HepG2 (cell line): Measurements from ENCODE around the gene ATG2B. TPM values are rescaled to one million over a fixed set of nuclear protein-coding genes. Genes with fewer than 3 reads are reported as not detected.
A peak's percentile ranks its signal among the peaks of the same experiment; 100 is the strongest.
"Not testable (repeated sequence)": the region's sequence is repeated elsewhere in the genome, so short reads cannot be mapped to it uniquely, and the experiment has no call there.

Experiments used
- ATAC-seq: fragments of 200-7000 bp; cut with Tn5 transposase; 3 replicates; pipeline ENCODE4 v1.9.1; 2020; ENCODE audit warnings: mild to moderate bottlenecking, moderate library complexity
- BruUV-seq: library from RNA; stranded (reverse); fragments of 400-500 nt; replicated peaks from 2 replicates; lab custom pipeline; 2021; lab: Mats Ljungman, UMichigan
- CTCF ChIA-PET: fragments of 300-600 bp; formaldehyde crosslinking; extraction: SDS; loops from one replicate; lab custom pipeline; 2021; ENCODE audit warnings: low total read pairs, inconsistent platforms, low intra/inter-chr PET ratio; lab: Yijun Ruan, JAX
- POLR2A ChIA-PET: fragments of 350-600 bp; sonication (Branson Sonifier 250); formaldehyde crosslinking; loops from one replicate; lab custom pipeline; 2020; ENCODE audit warnings: antibody characterized with exemption, inconsistent platforms; lab: Yijun Ruan, JAX
- DNase-seq: peaks from one replicate; pipeline ENCODE4 v3.0.0-alpha.2; 2015; ENCODE audit warnings: low spot score
- FAIRE-seq: peaks from 3 replicates; lab custom pipeline; 2011; peaks lifted over from hg19 to GRCh38; lab: Jason Lieb, UNC
- H2AFZ ChIP-seq: one replicate; pipeline ENCODE4 v1.6.1; 2011; ENCODE audit warnings: low read length, inconsistent platforms
- H3K27ac ChIP-seq: fragments of 300-600 bp; 3 replicates; pipeline ENCODE4 v1.8.0; 2011; ENCODE audit warnings: mixed run types, mild to moderate bottlenecking, mixed read lengths, low read length, inconsistent platforms; ENCODE audit not compliant: insufficient read depth; ENCODE audit errors: extremely low read length
- H3K27me3 ChIP-seq, 2 experiments: fragments of 200-600 bp in 1 of 2; 2 replicates in 1 of 2; 3 replicates in 1 of 2; pipeline versions ENCODE4 v1.6.0 to v1.8.0; 2011; ENCODE audit warnings: low read length in 2 of 2, mild to moderate bottlenecking in 2 of 2, moderate library complexity in 2 of 2, inconsistent platforms in 1 of 2; ENCODE audit not compliant: insufficient read depth in 2 of 2, control insufficient read depth in 1 of 2
- H3K36me3 ChIP-seq, 2 experiments: fragments of 200-600 bp in 1 of 2; replicated peaks in 1 of 2; 2 replicates in 1 of 2; 3 replicates in 1 of 2; pipeline versions ENCODE4 v1.5.1 to v1.8.0; 2011; ENCODE audit warnings: low read length in 2 of 2, inconsistent platforms in 1 of 2; ENCODE audit not compliant: insufficient read depth in 2 of 2, control insufficient read depth in 1 of 2
- H3K4me1 ChIP-seq: 2 replicates; pipeline ENCODE4 v1.5.1; 2012; ENCODE audit warnings: low read length, inconsistent platforms; ENCODE audit not compliant: insufficient read depth
- H3K4me2 ChIP-seq: 2 replicates; pipeline ENCODE4 v1.6.0; 2011; ENCODE audit warnings: low read depth, low read length, inconsistent platforms
- H3K4me3 ChIP-seq, 3 experiments: fragments of 200-600 bp in 1 of 3; sonication (generic), shearing (Covaris generic) in 1 of 3; replicated peaks in 1 of 3; 2 replicates each; pipeline ENCODE4 v1.5.1; 2011 to 2016; ENCODE audit warnings: low read length in 3 of 3, inconsistent platforms in 2 of 3, low read depth in 2 of 3, mild to moderate bottlenecking in 2 of 3, control low read depth in 1 of 3, mixed read lengths in 1 of 3; ENCODE audit not compliant: insufficient read depth in 1 of 3
- H3K79me2 ChIP-seq: one replicate; pipeline ENCODE4 v1.6.1; 2011; ENCODE audit warnings: low read length, inconsistent platforms; ENCODE audit not compliant: insufficient read depth
- H3K9ac ChIP-seq: 2 replicates; pipeline ENCODE4 v1.6.0; 2011; ENCODE audit warnings: mild to moderate bottlenecking, low read depth, low read length, inconsistent platforms; ENCODE audit not compliant: insufficient read depth
- H3K9me3 ChIP-seq: 2 replicates; pipeline ENCODE4 v1.5.1; 2012; ENCODE audit warnings: mild to moderate bottlenecking, low read length
- H4K20me1 ChIP-seq: 2 replicates; pipeline ENCODE4 v1.6.0; 2011; ENCODE audit warnings: inconsistent platforms, mild to moderate bottlenecking, low read length, moderate library complexity; ENCODE audit not compliant: insufficient read depth
- DMTF1 ChIP-seq: sonication (generic); formaldehyde crosslinking; IDR thresholded peaks from 2 replicates; pipeline ENCODE4 v1.4.0; 2020; ENCODE audit warnings: mild to moderate bottlenecking, missing genetic modification reagents
- HBP1 ChIP-seq: IDR thresholded peaks from 2 replicates; pipeline ENCODE4 v1.6.1; 2016; ENCODE audit warnings: low read depth, control low read depth
- MAF1 ChIP-seq: sonication (generic); formaldehyde crosslinking; IDR thresholded peaks from 2 replicates; pipeline ENCODE4 v1.5.0; 2020; ENCODE audit warnings: missing genetic modification reagents, borderline replicate concordance
- MIER2 ChIP-seq: IDR thresholded peaks from 2 replicates; pipeline ENCODE4 v1.6.1; 2016; ENCODE audit warnings: missing biosample characterization, missing genetic modification reagents
- MNT ChIP-seq: fragments of 450-650 bp; IDR thresholded peaks from 2 replicates; pipeline ENCODE4 v1.6.1; 2016
- NFE2 ChIP-seq: sonication (generic); formaldehyde crosslinking; IDR thresholded peaks from 2 replicates; pipeline ENCODE4 v1.4.0; 2020; ENCODE audit warnings: missing genetic modification reagents
- SMARCC2 ChIP-seq: fragments of 450-650 bp; IDR thresholded peaks from 2 replicates; pipeline ENCODE4 v1.6.1; 2017; ENCODE audit warnings: antibody characterized with exemption, mild to moderate bottlenecking
- STAG1 ChIP-seq: sonication (generic); formaldehyde crosslinking; IDR thresholded peaks from 2 replicates; pipeline ENCODE4 v1.4.0; 2020; ENCODE audit warnings: missing genetic modification reagents
- ZNF121 ChIP-seq: sonication (generic); formaldehyde crosslinking; IDR thresholded peaks from 2 replicates; pipeline ENCODE4 v1.5.0; 2020; ENCODE audit warnings: mild to moderate bottlenecking, missing genetic modification reagents
- ZNF30 ChIP-seq: sonication (generic); formaldehyde crosslinking; IDR thresholded peaks from 2 replicates; pipeline ENCODE4 v1.5.0; 2020; ENCODE audit warnings: mild to moderate bottlenecking, missing genetic modification reagents
- ZNF317 ChIP-seq: sonication (generic); formaldehyde crosslinking; IDR thresholded peaks from 2 replicates; pipeline ENCODE4 v1.5.0; 2020; ENCODE audit warnings: mild to moderate bottlenecking, missing genetic modification reagents
- ZNF660 ChIP-seq: sonication (generic); formaldehyde crosslinking; IDR thresholded peaks from 2 replicates; pipeline ENCODE4 v1.5.1; 2020; ENCODE audit warnings: mild to moderate bottlenecking, low read depth, missing genetic modification reagents, borderline replicate concordance
- WGBS: methylation state at CpG from one replicate; pipeline ENCODE4 v1.1.6; 2017; ENCODE audit warnings: low lambda C conversion rate; 5-methylcytosine and 5-hydroxymethylcytosine counted together
- in situ Hi-C: cut with HindIII; loops from 2 replicates; pipeline ENCODE4 v1.10.0; 2017; ENCODE audit warnings: low pct_unique_long_range_greater_than_20kb; ENCODE audit not compliant: extremely low pct_ligation_motif_present
- intact Hi-C: fragments of 100-400 bp; cut with micrococcal nuclease; formaldehyde crosslinking; loops from one replicate; pipeline ENCODE4 v1.10.0; 2022; ENCODE audit not compliant: unreplicated experiment
- polyA plus RNA-seq, 8 experiments: library from polyadenylated mRNA; depleted of rRNA in 3 of 8; stranded (reverse) in 7 of 8; unstranded in 1 of 8; fragments of >200 nt; fragmentation: Illumina TruSeq in 4 of 8; extraction: Trizol in 4 of 8; gene quantifications; 2 replicates each; pipeline versions ENCODE4 v1.2.1 to v1.2.3, GENCODE V29; 2011 to 2016; ENCODE audit warnings: low read depth in 4 of 8, missing spikeins in 1 of 8, mixed read lengths in 1 of 8; ENCODE audit not compliant: insufficient read depth in 1 of 8
- total RNA-seq, 5 experiments: library from RNA; depleted of rRNA; stranded (reverse); fragments of >200 nt; fragmentation: Illumina TruSeq; extraction: Trizol; gene quantifications; 2 replicates each; pipeline ENCODE4 v1.2.3, GENCODE V29; 2016; ENCODE audit warnings: low read depth in 1 of 5

The ATG2B gene
- total and polyA plus RNA-seq, 2 of the 13 experiments (the other 11 are each of a cell fraction or from before 2014, with no cell fraction given), result 7.4 to 7.5 TPM

- 21% methylated on average over 3 of the region's 3 CpGs for WGBS
- H3K4me1 ChIP-seq, H3K4me3 ChIP-seq, H3K36me3 ChIP-seq, H3K9me3 ChIP-seq, H3K79me2 ChIP-seq, H3K27me3 ChIP-seq, H3K4me2 ChIP-seq, POLR2A ChIA-PET, H3K9ac ChIP-seq, ATAC-seq, FAIRE-seq, CTCF ChIA-PET, H4K20me1 ChIP-seq, BruUV-seq, DNase-seq, H2AFZ ChIP-seq, H3K27ac ChIP-seq, in situ Hi-C loops, intact Hi-C loops: not testable (repeated sequence)
- peak; percentile 22; the same call in 1 of the 2 replicates for TF ChIP-seq MNT
These were observed 118.1 kb downstream of the ATG2B start for GRCh38 chr14:96245074-96245473.

- Histone ChIP-seq H3K36me3 (no peaks in the 10 kb centered on the region), H3K9ac (no peak overlapping the region), H3K9me3 (no peaks in the 10 kb centered on the region), H2AFZ (no peak overlapping the region), H4K20me1 (no peaks in the 10 kb centered on the region), H3K4me1 (no peaks in the 10 kb centered on the region), H3K27me3 (no peaks in the 10 kb centered on the region), H3K27ac (no peak overlapping the region), H3K79me2 (no peaks in the 10 kb centered on the region), H3K4me2 (no peak overlapping the region), H3K4me3 (no peak overlapping the region)
- intact Hi-C loops, result no loop called here
- ChIA-PET CTCF (no interaction called here), POLR2A (no interaction called here)
- ATAC-seq, result no peak
- no peak for FAIRE-seq
- in situ Hi-C loops, result no loop called here
- 43% methylated on average over 5 of the region's 5 CpGs for WGBS
- no TSS peak for BruUV-seq
- no peak for DNase-seq
- TF ChIP-seq MIER2 (CRISPR knock-in tag) (no peak), NFE2 (CRISPR knock-in tag) (no peak), ZNF660 (CRISPR knock-in tag) (no peak), HBP1 (CRISPR knock-in tag) (no peak), ZNF30 (CRISPR knock-in tag) (no peak), MAF1 (CRISPR knock-in tag) (no peak), STAG1 (CRISPR knock-in tag) (no peak), ZNF121 (no peak), DMTF1 (no peak), SMARCC2 (no peak), ZNF317 (CRISPR knock-in tag) (no peak)
These were observed 119.4 kb downstream of the ATG2B start for GRCh38 chr14:96243785-96244184.
